GM21381 (cell line): ENCODE results near the gene VAV3.
"Not testable (repeated sequence)": the region's sequence is repeated elsewhere in the genome, so short reads cannot be mapped to it uniquely, and the experiment has no call there.

Experiments
- ATAC-seq: cut with Tn5 transposase; IDR thresholded peaks from one replicate; pipeline ENCODE4 v1.9.1; 2021; ENCODE audit warnings: mild to moderate bottlenecking, moderate library complexity; ENCODE audit not compliant: unreplicated experiment

The VAV3 gene

DNA sequence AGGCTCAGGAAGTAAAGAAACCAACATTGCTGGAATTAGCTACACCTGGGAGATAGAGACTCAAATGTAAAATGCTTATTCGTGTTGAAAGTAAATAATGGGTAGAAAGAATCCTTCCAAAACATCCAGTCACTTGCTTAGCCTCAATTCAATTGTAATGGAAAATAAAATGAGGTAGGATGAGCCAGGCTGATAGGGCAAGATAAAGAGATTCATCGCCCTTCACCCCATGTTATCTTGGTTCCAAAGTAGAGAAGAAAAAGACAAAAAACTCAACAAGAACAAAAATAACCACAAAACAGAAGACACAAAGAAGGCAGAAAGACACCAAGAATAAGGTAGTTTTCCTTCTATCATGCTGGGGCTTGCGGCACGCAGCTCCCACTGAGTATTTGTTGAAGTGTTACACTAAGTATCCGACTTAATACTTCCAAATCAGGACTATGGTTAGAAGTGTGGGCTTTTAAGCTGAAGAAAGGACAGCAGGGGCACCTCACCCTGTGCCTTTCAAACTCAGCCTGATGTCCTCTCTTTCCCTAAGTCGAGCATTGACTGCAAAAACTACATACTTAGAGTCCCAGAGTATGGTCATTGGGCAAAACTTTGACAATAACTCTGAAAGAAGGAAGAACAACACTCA is 202.1 kb downstream of the VAV3 start:
- no peak for ATAC-seq

GRCh38 chr1:107760065-107760464 is 204.9 kb downstream of the VAV3 start:
- ATAC-seq: no peak

DNA sequence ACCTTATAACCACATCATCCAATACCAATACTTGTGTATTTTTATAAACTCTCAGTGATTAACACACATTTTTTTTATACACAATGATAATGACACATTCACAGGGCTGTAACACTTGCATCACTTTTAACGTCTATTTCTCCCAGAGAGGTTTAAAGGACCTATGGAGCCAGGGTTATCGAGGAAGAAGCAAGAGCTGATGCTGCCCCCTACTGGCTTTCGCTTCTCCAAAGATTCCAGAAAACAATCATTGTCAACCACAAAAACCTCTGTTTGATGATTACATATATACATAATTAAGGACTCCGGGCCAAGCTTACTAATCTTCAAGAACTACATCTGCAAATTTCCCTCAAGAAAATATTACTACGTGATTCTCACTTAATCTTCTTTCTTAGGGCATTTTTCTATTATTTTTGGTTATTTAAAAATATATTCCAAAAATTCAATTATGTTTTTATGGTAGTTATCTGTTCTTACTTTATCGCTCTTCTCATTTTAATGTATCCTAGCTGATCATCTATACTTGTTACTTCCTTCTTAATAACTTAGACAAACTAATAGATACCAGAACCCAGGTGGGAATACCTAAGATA is 214.5 kb downstream of the VAV3 start:
- no peak for ATAC-seq

DNA sequence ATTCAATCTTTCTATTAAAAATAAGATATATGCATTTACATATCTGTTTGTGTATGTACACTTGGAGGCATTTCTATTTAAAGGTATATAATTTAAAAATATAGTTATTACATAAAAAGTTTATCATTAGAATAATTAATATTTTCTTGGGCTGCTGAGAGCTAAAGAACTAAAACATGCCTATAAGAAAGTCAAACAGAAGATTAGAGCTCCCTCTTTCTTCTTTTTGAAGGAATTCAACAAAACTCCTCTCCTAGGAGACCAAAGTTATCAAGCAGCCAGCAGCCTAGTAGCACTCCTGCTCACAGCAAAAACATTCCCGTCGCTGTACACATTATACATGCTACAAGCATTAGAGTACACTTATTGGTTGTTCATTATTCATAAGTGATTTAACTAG is 216.4 kb downstream of the VAV3 start:
- ATAC-seq: no peak

- no peak for ATAC-seq
Measured at GRCh38 chr1:107741242-107741641, 223.7 kb downstream of the VAV3 start.

GRCh38 chr1:107740579-107740978 is 224.4 kb downstream of the VAV3 start:
- no peak for ATAC-seq

- ATAC-seq: no peak
Measured at GRCh38 chr1:107739651-107740050, 225.3 kb downstream of the VAV3 start.

- ATAC-seq: no peak
Measured at GRCh38 chr1:107739201-107739600, 225.8 kb downstream of the VAV3 start.

DNA sequence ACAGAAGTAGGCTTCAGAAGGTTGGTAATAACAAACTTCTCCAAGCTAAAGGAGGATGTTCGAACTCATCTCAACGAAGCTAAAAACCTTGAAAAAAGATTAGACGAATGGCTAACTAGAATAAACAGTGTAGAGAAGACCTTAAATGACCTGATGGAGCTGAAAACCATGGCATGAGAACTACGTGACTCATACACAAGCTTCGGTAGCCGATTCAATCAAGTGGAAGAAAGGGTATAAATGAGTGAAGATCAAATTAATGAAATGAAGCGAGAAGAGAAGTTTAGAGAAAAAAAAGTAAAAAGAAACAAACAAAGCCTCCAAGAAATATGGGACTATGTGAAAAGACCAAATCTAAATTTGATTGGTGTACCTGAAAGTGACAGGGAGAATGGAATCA is 231.6 kb downstream of the VAV3 start:
- ATAC-seq: not testable (repeated sequence)

DNA sequence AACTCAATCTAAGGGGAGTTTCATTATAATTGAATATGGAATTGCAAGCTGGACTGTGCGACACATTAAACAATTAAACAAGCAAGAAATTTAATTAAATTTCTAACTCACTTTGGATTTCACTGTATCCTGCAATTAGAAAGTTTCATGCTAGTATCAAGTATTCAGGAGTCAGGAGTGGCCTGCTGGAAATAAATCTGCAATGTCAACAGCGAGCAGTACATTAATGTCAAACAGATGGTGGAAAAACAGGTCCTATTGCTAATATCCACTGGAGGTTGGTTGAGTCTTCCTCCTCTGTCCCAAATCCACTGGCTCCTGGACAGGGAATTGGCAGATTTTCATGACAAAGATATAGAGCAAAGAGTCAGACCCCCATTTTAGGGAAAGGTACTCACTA is 237.1 kb downstream of the VAV3 start:
- ATAC-seq: no peak

DNA sequence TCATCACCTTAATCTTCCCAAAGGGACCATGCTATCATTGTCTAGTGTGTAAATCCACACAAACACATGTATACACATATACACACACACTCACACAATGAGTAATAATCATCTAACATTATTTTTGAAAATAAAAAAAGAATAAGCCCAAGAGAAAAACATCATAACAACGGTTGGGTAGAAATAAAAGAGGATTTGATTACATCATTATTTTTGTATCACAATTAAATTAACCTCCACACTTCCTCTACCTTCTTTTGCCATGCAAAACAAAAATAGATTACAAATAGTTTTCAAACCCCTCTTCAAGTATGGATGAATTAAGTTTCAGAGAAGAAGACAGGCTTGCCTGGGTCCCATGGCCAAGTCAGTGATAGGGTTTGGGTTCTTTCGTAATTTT is 238.1 kb downstream of the VAV3 start:
- no peak for ATAC-seq

DNA sequence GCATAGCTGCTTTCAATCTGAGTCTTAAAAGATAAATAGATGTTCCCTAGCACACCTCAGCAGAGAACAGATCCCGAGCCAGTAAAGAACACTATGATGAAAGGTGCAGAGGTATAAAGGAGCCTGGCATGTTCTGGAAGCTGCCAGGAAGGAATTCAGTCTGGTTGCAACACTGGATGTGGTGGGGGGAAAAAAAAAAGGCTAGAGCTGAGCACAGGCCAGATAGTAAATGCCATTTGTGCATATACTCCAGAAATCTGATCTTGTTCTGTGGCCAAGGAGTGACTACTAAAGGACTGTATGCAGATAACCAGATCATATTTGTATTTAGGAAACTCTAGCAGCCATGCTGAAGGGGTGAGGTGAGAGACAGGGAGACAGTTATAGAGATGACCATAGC is 240.3 kb downstream of the VAV3 start:
- ATAC-seq: no peak

DNA sequence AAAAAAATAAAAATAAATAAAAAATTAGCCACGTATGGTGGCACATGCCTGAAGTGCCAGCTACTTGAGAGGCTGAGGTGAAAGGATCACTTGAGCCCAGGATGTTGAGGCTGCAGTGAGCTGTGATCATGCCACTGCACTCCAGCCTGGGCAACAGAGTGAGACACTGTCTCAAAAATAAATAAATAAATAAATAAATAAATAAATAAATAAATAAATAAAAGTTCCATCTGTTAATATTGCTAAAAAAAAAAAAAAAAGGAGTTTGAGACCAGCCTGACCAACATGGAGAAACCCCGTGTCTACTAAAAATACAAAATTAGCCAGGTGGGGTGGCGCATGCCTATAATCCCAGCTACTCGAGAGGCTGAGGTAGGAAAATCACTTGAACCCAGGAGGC is 244.8 kb downstream of the VAV3 start:
- ATAC-seq: not testable (repeated sequence)

DNA sequence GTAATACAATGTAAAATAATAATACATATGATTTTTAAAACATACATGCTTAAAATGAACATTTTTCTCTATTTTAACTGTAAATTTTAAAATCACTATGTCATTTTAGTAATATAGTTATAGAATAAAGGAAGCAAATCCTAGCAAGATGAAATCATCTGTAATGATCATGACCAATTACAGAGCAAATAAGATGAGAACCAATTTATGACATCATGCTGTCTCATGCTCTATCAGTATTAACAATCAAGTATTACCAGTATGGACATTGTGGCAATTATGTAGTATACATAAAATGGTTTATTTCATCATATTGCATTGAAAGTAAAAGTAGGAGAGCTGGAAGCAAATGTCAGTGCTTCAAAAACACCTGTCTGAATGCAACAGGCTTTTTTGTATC is 255.0 kb downstream of the VAV3 start:
- ATAC-seq: no peak

GRCh38 chr1:107707111-107707510 is 257.9 kb downstream of the VAV3 start:
- ATAC-seq: no peak

- no peak for ATAC-seq
Measured at GRCh38 chr1:107706182-107706581, 258.8 kb downstream of the VAV3 start.

DNA sequence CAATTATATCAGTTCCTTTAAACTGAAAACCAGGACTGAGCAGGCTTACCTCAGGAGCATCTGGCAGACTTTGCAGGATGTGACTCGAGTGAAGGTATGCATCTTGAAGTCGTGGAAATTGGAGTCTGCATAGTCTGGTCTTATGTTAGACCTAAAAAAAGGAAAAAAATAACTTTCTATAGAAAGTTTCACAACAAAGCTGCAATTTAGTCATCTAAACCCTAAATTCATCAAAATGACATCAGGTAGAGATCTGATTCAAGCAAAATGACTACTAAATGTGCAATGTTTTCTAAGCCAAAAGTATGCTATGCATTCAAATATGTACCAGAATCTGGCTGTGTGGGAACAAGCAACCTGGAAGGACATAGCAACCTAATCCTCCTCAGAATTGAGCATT is 260.1 kb downstream of the VAV3 start:
- ATAC-seq: no peak

DNA sequence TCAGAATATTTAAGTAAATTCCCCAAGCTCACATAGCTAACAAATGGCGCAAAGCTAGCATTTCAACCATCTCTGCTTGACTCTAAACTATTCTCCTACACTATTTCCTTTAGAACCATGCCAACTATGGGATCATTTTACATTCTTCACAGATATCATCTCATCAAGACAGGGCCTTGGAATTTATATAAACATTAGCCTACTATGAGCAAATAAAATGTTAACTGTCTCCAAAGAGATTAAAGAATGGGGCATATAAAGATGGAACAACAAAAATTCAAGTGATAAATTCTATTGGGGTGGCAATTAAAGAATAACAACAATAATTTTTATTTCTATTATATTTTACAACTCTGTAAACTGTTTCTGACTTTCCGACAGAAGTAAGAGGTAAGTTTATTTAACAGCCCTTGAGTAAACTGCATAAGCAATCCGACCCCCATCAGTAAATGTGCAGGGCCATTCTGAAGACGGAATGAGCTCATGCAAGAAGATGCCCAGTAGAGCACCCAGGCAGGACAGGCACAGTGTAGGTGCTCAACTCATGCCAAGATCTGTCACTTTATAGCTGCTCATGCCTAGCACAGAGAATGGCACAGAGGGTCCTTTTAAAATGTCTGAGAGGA is 261.9 kb downstream of the VAV3 start:
- ATAC-seq: no peak

GRCh38 chr1:107700651-107701050 is 264.3 kb downstream of the VAV3 start:
- not testable (repeated sequence) for ATAC-seq

GRCh38 chr1:107698161-107698560 is 266.8 kb downstream of the VAV3 start:
- ATAC-seq: no peak

DNA sequence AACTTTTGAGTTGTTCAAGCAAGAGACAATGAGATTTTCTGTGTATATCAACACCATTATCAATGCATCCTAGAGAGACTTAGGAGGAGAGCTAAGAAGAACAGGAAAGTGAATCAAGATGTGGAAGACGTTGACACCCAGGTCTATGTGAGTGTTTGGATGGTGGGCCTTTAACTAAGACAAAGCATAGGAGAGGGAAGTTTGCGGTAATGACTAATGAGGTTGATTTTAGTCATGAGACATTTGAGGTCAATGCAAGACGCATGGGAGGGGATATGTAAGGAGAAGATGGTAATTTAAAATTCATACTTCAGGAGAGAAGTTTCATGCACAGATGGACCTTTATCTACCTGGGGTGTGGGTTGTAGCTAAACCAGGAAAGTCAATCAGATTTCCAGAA is 269.6 kb downstream of the VAV3 start:
- ATAC-seq: no peak

DNA sequence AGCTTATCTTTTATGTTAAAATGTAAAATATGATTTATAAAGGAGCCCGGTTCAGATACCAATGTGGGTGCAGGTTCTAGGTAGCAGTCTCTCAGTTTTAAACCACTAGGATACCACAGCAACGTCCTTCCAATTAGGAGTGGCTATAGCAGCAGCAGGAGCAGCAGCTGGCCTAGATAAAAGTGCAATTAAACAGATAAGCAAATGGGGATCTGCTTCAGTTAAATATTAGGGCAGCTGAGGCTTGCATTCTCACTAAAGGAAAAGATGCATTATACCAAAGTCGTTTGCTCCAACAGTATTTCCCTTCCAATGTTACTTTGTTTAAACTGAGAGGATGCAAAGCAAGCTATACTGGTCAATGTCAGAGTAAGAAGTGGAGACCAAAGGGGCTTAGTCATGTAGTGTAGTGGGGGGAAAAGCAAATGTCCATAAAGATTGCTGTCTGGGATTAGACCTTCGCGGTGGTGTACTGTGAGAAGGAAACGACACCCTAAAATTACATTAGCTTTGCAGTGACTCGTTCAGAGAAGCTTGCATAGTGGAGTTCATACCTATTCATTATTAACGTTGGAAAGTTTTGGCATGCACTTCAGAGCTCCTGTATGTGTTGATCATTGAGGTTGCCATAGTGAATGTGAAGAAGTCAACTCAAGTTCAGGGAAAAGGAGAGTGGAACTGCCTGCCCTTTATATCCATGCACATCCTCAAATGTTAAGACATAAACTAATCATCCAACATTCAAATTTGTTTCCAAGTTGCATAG is 272.2 kb downstream of the VAV3 start:
- ATAC-seq: no peak
